GM18498 (cell line): ENCODE results near the gene ZBTB33.

ENCODE experiments used
- ATAC-seq: cut with Tn5 transposase; IDR thresholded peaks from one replicate; pipeline ENCODE4 v1.9.1; 2021; ENCODE audit warnings: mild to moderate bottlenecking, moderate library complexity; ENCODE audit not compliant: unreplicated experiment

The ZBTB33 gene

DNA sequence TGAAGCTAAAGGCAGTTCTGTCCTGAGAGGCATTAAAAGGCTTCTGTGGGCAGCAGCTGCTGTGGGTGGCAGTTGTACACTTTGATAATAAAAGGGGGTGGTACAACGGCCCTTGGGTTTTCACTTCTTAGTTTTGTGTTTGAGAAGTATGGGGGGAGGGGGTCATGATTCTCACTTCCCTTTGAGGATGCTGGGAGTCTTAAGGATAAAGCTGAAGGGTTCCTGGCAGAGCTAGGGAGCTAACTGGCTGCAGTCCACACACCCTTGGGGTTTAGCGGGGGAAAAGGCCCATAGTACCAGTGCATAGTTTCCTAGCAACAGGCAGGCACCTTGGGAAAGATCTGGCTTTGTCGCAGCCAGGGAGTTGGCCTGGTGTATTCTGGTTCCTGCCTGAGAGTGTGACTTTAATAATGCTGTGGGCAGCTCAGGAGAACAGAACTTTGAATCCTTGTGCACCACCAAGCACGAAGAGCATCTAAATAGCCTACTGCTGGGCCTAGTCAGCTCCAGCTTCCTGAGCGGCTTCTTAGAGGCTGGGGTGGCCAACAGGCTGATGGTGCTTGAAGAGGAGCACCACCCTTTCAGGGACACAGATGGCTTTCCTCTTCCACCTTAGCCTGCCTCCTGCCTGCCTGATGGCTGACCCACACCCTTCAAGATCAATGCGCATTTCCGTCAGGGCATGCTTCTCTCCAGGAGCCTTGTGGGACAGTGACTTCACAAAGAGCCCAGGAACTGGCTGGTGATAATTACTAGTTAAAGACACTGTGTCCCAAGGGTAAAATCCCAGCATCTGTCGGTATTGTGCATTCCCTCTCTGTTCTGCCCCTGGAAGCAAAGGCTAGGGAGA, 12.5 kb downstream of the ZBTB33 start:
- ATAC-seq, result peak; percentile 75

DNA sequence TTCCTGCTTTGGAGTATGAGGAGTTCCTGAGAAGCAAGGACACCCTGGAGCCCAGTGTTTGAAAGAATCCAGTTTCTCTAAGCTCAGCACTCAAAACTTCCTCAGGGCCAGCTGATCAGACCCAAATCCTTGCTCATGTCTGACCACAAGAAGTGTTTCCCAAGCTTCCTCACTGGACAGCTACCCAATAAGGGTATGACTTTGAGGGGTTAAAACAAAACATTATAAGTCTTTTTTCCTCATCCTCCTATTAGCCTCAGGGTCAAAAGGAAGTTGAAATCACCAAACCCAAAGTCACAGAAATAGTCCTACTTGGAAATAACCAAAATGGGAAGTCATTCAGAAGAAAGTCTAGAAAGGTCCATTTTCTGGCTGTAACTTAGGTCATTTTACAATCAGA, 13.7 kb downstream of the ZBTB33 start:
- no peak for ATAC-seq

DNA sequence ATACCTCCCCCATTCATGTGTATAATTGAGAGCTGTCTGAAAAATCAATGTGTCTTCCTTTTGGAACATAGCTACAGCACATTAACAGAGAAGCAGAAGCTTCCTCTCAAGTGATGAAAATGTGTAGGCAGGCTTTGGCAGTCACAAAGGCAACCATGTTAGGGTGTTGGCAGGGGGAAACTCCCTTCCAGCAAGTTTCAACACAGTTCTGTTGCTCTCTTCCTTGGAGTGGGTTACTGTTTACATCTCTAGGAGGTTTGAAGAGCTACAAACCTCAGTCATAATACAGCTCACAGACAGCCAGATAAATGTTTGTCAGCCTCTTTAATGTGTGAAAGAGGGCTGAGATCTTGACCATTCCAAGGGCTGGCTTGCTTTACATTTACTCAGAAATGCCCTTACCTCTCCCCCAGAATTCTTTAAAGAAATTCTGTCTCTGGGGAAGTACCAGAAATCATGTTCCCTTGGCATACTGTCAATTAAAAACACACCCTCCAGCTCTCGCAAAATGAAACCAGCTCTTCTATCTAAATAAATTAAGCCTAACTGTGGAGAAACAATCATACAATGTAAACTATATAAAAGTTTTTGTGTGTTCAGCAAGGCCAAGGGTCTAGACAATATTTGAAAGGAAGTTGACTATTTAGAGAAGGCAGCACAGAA, 18.9 kb downstream of the ZBTB33 start:
- no peak for ATAC-seq

DNA sequence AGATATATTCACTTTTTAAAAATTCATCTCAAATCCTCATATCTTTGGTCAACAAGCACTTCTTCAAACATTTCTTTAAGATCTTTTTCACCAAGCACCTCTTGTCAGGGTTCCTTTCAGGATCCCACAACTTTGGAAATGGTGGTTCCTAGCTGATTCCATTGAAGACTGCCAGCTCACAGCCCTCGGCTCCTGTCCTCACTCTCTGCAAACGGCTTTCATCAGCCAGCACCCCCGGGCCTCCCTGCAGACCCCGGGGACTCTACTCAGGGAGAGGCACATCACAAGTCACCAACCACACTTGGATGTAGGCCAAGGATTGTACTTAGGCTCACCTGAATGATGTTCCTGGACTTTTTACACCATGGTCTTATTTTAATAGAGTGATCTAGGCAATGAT, 20.0 kb downstream of the ZBTB33 start:
- no peak for ATAC-seq

DNA sequence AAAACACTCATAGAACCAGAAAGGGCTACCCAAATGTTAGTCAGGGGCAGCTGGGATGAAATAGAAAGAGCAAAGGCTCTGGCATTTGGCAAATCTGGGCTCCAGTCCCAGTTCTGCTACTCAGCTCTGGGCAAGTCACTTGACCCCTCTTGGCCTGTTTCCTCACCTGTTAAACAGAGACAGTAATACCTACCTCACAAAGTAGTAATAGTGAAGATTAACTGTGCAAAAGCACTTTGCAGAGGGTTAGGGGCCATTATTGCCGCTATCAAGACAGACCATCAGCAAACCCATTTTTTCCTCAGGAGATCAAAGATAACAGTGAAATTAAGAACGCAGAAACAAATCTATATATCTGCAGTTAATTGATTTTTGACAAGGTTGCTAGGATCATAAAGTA, 20.6 kb downstream of the ZBTB33 start:
- ATAC-seq, result no peak

DNA sequence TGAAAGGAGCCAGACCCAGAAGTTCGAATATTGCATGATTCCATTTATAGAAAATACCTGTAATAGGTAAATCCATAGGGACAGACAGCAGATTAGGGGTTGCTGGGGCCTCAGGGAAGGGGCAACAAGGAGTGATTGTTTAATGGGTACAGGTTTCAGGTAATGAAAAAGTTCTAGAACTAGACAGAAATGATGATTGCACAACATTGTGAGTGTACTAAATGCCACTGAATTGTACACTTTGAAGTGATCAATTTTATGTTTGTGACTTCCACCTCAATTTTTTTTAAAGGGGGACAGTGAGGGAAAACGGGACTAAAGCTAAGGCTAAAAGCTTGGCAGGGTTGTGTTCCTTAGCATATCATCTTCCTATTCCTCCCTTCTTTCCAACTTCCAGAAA, 23.5 kb downstream of the ZBTB33 start:
- no peak for ATAC-seq

DNA sequence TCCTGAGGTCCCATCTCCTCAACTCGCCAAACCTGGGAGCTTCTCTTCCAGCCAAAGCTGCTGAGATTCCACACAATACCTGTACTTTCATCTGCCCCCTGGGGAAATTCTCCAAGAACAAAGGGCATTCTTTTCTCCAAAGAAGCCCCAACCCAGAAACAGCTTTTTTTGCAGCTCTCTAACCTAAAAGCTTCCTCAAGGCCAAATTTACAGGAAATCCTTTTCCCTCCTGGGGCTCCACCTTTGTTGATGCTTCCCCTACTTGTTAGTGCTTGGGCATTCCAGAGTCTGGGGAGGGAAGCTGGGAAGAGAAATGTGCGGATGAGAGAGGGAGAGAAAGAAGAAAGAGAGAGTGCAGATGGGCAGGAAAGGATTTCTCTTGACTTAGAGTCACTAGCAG, 24.3 kb downstream of the ZBTB33 start:
- ATAC-seq, result no peak

DNA sequence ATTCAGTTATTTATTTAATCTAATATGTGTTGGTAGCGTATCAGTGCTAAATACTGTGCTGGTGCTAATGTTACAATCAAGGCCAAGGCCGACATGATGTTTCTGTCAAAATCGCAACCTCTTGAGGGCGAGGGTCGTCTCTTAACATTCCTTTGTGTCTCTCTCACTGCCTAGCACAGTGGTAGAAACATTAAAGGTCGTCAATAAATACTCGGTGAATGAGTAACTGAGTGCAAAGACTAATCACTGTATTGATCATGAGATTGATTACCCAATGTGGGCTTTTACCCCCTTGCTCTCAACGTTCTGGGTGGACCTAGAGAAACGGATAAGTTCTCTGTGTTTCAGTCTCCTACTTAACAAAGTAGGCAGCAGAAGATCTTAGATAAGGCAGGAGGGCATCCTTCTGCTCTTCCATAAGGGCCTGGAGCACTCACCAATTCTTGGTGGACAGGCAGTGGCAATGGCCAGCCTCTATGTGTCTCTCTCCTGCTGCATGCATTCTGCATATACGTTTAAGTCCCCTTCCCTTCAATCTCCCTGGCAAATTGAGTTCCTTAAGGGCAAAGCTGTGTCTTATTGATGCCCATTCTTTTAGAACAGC, 30.5 kb downstream of the ZBTB33 start:
- ATAC-seq, result no peak

DNA sequence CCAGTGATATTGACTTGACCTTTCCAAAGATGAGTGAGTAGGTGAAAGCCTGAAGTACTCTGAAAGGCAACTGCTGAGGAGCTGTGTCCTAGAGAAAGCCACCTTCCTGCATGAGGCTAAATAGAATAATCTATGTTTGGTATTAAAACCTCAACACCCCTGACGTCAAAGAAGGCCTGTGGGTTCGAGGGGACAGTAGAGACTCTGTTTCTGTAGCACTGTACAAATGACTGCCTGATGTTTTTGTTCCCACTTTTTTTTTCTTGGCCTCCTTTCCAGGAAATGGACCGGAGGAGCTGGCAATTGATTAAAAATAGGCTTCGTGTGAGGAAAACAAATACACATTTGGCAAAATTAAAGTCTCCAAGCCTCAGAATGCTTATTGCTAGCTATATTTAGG, 31.1 kb downstream of the ZBTB33 start:
- no peak for ATAC-seq

DNA sequence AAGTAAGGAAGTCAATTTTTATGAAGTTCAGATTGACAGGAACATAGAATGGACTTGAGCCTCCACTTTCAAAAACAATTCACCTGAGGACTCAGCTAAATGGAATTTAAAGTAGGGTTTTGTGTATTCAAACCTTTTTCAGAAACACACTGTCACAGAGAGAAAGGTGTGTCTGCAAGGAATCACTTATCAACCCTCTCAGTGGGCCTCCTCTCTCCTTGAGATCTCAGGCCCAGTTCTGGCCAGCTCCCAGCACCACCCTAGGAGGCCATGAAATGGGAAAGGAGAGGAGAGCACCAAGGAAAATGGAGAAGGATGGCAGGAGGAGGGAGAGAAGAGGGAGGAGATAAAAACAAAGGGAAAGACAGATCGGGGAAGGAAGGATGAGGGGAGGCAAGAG, 32.1 kb downstream of the ZBTB33 start:
- no peak for ATAC-seq

DNA sequence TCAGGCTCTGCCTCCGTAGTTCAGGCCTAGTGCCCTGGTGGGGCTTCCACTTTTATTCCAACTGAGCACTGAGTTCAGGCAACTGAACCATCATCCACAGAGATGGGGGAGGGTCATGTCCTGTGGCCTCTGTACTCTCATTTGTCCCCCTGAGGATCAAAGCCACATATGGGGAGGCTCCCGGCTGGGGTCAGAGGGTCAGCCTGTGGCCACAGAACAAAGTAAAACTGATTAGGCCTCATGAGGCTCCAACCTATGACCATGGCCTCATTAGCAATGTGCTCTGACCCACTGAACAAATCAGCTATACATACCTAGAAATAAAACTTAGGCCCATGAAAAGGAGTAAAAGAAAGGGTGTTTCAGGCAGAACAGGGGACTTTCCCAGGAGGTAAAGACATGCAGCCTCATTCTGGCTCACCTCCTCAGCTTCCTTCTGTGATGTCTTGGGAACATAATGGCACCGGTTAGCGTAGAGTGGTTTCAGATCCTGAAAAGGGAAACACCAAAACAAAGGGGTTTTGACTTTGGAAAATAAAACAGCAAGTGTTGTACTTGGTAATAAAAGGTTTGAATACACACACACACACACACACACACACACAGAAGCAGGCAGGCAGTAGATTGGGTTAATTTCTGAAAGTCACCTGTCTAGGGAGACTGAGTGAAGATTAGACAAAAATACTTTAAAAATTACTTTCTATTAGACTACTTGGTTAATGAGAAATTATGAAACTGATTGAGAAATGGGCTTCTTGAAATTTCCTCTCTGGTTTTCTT, 36.3 kb downstream of the ZBTB33 start:
- peak; percentile 44 for ATAC-seq

DNA sequence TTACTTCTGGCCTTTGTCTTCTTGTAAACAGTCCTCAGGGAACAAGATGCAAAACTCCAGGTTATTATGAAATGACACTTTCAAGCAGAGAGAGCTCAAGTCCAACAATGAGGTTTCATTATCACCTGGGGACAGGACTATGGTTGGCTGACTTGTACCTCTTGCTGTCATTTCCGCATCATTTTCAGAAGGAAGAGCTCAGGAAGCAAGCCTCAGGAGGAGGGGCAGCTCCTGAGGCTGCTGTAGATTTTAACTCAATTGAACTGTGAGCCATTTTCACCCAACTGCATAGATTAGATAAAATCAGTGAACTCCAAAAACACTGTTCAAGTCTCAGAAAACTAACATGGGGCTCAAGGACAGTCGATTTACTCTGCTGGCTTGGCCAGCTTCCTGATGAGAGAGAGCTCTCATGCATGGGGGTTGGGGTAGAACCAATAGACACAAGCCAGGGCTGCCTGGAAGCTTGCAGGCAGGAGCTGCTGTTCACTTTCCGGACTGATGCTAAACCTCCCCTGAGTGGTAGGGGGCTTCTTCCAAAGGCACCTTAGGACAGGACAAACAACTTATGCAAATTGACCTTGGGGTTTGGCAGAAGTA, 37.0 kb downstream of the ZBTB33 start:
- peak; percentile 68 for ATAC-seq

DNA sequence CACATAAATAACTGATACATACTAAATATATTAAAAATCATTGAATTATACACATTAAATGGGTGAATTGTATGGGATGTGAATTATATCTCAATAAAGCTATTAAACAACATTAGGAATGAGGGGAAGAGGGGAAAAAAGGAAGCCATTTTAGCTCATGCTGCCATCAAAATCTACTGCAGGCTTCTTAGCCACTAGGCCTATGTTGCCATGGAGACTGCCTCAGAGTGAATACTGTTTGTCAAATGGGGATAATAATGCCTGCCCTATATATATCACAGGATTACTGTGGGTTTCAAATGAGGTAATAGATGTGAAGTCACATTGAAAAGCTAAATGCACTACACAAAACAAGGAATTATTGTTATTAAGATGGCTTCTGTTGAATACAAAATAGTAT, 39.5 kb downstream of the ZBTB33 start:
- ATAC-seq, result no peak

DNA sequence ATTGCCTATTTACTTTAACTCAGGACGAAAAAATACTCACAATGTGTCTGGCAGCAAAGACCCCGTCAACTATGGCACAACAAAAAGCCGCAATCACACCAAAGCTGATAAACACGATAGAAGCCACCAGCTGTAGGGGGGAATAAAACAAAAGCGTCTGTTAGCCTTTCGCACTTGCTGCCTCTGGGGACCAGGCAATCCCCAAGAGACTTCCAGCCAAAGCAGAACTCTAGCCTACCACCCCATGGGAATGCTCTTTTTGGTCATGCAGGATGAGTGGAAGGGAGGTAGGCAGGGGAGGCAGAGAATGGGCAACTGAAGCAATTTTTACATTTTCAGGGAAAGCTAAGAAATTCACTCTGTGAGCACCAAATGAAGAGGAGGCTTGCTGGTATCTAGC, 40.6 kb downstream of the ZBTB33 start:
- no peak for ATAC-seq

DNA sequence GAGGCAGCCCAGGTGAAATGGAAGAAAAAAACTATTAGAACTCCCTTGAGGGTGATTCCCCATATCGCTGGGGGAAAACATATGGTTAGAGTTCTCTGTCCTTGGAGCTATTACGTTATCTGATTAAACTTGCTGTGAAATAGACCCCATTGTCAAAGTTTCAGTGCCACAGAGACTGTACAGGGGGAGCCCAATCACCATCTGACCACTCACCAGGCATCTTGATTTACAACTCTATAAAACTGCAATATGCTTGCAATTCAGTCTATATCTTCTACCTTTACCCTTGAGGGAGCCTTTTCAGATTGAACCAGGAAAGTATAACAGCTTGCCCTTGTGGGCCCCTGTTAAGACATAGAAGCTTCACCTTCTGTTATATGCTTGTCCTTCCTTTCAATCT, 42.4 kb downstream of the ZBTB33 start:
- no peak for ATAC-seq

DNA sequence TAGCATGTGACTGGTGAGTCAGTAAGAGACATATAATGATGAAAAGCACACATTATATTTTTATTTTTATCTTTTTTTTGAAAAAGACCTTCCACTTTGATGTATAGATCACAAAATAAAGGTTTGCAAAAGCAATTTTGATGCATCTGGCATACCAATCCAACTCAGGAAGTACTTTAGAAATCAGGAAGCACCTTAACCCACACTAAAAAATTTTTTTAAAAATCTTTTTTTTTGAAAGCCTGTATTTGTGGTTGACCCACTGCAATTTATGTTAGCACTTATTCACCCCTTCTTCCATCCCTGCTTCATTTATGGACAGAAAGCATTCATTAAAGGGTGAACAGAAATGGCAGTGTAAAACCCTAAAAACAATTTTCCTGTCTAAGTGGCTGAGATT, 44.0 kb downstream of the ZBTB33 start:
- ATAC-seq, result no peak

DNA sequence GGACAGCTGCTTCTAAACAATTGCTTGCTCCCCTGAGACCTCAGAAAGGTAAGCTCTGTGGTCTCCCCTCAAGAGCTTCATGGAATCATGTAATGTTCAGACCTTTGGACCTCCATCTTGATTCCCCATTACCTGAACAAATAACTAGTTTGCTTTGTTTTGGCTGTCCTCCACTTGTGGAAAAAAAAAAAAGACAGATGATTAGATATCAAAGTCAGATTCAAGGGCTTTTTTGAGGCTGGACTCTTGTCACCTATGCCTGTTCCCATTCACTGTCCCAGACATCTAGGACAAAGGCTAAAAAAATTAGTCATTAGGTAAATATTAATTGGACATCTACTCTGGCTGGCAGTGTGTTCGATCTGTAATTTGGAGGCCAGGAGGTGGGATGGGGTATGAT, 47.3 kb downstream of the ZBTB33 start:
- no peak for ATAC-seq

DNA sequence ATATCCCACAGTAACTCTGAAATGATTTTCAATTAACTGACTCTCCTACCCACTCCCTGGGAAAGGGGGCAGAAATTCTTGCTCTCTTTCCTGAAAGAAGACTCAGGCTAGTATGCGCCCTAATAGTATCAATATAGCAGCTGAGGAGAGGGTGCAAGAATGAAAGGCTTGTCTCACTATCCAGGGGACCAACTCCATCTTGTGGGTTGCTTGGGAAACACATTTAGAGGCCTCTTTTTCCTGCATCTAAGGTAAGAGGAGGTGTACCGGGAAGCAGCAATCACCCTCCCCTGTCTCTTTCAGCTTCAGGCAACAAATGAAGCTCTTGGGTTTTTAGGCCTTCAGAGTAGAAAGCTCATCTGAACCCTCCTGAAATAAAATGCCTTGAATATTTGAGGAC, 49.3 kb downstream of the ZBTB33 start:
- no peak for ATAC-seq

DNA sequence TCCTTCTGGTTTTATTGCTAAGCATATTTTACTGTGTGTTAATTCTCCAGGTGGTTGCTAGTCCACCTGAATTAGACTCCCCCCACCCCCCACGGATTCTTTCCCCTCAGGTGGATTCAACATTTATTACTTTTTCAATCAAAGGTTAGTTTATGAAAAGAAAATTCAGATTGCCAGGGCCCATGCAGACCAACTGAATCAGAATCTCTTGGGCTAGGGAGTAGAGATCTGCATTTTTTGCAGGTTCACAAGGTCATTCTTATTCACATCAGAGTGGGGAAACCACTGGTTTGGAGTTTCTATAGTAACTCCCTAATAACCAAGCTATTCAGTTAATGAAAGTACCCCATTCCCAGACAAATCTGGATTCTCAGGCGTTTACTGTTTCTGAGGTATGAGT, 50.9 kb downstream of the ZBTB33 start:
- no peak for ATAC-seq

DNA sequence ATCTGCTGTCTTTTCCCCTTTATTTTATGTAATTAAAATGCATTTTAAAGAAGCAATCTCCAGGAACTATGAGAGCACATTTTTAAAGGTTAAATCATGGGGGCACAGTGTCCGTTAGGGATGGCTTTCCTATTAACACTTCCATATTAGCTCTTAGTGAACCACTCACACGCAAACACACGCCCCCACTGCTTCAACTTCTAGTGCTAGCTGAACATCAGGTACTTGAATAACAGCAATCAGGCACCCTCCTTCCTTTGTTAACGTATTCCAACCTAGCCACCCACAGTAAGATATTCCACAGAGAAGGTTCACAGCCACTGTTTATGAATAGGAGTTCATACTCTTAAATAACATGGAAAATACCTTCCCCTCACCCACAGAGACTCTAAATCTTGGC, 51.3 kb downstream of the ZBTB33 start:
- no peak for ATAC-seq

DNA sequence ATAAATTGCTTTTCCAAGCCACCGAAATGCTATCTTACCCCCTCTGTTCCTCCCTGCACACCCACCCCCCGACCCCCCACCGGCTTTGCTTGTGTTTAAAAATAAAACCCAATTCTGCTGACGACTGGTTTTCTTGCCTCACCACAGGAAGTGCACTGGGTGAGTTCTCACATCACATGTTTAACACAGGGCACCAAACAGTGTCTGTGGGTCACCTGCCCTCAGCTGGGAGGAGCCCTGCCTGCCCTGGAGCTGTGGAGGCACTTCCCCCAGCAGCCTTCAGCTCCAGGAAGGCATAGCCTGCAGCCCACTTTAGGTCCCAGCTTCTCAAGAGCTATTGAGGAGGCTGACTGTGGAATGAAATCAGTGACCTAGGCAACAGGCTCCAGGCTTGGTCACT, 51.8 kb downstream of the ZBTB33 start:
- peak; percentile 98 for ATAC-seq
